Glutamatergic neuron (in vitro differentiated cells): ENCODE results near the gene CTDSP2. TPM values are rescaled to one million over a fixed set of nuclear protein-coding genes. Genes with fewer than 3 reads are reported as not detected.
A peak's percentile ranks its signal among the peaks of the same experiment; 100 is the strongest.
"Not testable (repeated sequence)": the region's sequence is repeated elsewhere in the genome, so short reads cannot be mapped to it uniquely, and the experiment has no call there.

ENCODE experiments used
- DNase-seq: peaks from one replicate; pipeline ENCODE4 v3.0.0; 2022
- H3K27ac Mint-ChIP-seq: one replicate; pipeline ENCODE4 v1.8.0; 2020; ENCODE audit warnings: mild to moderate bottlenecking, mixed read lengths, inconsistent platforms; ENCODE audit not compliant: unreplicated experiment
- H3K27me3 Mint-ChIP-seq: one replicate; pipeline ENCODE4 v1.8.0; 2020; ENCODE audit warnings: mild to moderate bottlenecking, moderate library complexity, mixed read lengths, inconsistent platforms; ENCODE audit not compliant: unreplicated experiment
- H3K36me3 Mint-ChIP-seq: one replicate; pipeline ENCODE4 v1.8.0; 2020; ENCODE audit warnings: mild to moderate bottlenecking, mixed read lengths, inconsistent platforms; ENCODE audit not compliant: unreplicated experiment
- H3K4me1 Mint-ChIP-seq: one replicate; pipeline ENCODE4 v1.8.0; 2020; ENCODE audit warnings: mild to moderate bottlenecking, low read depth, mixed read lengths, inconsistent platforms; ENCODE audit not compliant: unreplicated experiment
- H3K4me3 Mint-ChIP-seq: one replicate; pipeline ENCODE4 v1.8.0; 2020; ENCODE audit warnings: mild to moderate bottlenecking, mixed read lengths, inconsistent platforms; ENCODE audit not compliant: unreplicated experiment
- H3K9me3 Mint-ChIP-seq: one replicate; pipeline ENCODE4 v1.8.0; 2020; ENCODE audit warnings: mild to moderate bottlenecking, moderate library complexity, mixed read lengths, inconsistent platforms; ENCODE audit not compliant: unreplicated experiment
- total RNA-seq: library from RNA; stranded (reverse); fragmentation: NEBNext Ultra II Directional; extraction: Animal tissue kit (Norgen Biotek cat#: 25700); gene quantifications from one replicate; pipeline ENCODE4 v1.2.1, GENCODE V29; 2021; ENCODE audit not compliant: unreplicated experiment
- TF ChIP-seq, protein P1 (sequence below): fragments of 200-600 bp; sonication (generic); IDR thresholded peaks from one replicate; pipeline ENCODE4 v1.5.0; 2021; ENCODE audit not compliant: partially characterized antibody, unreplicated experiment

Gene CTDSP2
- total RNA-seq, 1 donor from 2014 or later = 127 TPM

DNA sequence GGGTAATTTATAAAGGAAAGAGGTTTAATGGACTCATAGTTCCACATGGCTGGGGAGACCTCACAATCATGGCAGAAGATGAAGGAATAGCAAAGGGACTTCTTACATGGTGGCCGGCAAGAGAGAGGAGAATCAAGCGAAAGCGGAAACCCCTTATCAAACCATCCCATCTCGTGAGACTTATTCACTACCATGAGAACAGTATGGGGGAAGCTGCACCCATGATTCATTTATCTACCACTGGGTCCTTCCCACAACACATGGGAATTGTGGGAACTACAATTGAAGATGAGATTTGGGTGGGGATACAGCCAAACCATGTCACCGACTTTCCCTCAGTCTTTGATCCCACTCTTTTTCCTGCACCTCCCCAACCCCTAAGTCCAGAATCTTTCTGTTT is 12.6 kb upstream of the CTDSP2 start:
- Mint-ChIP-seq H3K9me3 (peaks cover 6% of the 10 kb centered on the region), H3K4me3 (peak overlapping the region; percentile 6), H3K27ac (no peak overlapping the region), H3K4me1 (peaks cover 24% of the 10 kb centered on the region), H3K27me3 (peaks cover 6% of the 10 kb centered on the region), H3K36me3 (peaks cover 6% of the 10 kb centered on the region)
- DNase-seq = no peak
- TF ChIP-seq, protein P1, sequence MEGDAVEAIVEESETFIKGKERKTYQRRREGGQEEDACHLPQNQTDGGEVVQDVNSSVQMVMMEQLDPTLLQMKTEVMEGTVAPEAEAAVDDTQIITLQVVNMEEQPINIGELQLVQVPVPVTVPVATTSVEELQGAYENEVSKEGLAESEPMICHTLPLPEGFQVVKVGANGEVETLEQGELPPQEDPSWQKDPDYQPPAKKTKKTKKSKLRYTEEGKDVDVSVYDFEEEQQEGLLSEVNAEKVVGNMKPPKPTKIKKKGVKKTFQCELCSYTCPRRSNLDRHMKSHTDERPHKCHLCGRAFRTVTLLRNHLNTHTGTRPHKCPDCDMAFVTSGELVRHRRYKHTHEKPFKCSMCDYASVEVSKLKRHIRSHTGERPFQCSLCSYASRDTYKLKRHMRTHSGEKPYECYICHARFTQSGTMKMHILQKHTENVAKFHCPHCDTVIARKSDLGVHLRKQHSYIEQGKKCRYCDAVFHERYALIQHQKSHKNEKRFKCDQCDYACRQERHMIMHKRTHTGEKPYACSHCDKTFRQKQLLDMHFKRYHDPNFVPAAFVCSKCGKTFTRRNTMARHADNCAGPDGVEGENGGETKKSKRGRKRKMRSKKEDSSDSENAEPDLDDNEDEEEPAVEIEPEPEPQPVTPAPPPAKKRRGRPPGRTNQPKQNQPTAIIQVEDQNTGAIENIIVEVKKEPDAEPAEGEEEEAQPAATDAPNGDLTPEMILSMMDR = no peak

DNA sequence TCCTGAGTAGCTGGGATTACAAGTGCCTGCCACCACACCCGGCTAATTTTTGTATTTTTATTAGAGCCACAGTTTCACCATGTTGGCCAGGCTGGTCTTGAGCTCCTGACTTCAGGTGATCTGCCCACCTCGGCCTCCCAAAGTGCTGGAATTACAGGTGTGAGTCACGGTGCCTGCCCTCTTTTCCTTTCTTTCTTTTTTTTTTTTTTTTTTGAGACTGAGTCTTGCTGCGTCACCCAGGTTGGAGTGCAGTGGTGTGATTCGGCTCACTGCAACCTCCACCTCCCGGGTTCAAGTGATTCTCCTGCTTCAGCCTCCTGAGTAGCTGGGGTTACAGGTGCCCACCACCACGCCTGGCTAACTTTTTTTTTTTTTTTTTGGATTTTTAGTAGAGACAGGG is 11.6 kb upstream of the CTDSP2 start:
- H3K4me3 Mint-ChIP-seq, H3K9me3 Mint-ChIP-seq, DNase-seq, H3K27ac Mint-ChIP-seq, H3K36me3 Mint-ChIP-seq, H3K27me3 Mint-ChIP-seq: not testable (repeated sequence)
- peaks cover 28% of the 10 kb centered on the region for H3K4me1 Mint-ChIP-seq

DNA sequence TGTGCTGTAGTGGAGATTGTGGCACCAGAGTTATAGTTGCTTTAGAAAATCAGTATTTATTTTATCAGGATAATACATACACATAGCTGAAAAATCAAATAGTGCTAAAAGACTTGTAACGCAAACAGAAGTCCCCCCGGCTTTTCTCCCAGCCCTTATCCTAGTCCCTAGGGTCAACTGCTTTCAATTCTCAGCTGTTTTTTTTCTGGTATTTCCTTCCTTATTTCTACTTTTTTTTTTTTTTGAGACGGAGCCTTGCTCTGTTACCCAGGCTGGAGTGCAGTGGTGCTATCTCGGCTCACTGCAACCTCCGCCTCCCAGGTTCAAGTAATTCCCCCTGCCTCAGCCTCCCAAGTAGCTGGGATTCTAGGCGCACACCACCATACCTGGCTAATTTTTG is 8.4 kb upstream of the CTDSP2 start:
- Mint-ChIP-seq H3K4me3 (no peak overlapping the region), H3K27ac (no peak overlapping the region), H3K4me1 (peaks cover 29% of the 10 kb centered on the region), H3K9me3 (peaks cover 5% of the 10 kb centered on the region), H3K36me3 (peaks cover 6% of the 10 kb centered on the region), H3K27me3 (peaks cover 7% of the 10 kb centered on the region)
- no peak for DNase-seq
- TF ChIP-seq, protein P1 = no peak

DNA sequence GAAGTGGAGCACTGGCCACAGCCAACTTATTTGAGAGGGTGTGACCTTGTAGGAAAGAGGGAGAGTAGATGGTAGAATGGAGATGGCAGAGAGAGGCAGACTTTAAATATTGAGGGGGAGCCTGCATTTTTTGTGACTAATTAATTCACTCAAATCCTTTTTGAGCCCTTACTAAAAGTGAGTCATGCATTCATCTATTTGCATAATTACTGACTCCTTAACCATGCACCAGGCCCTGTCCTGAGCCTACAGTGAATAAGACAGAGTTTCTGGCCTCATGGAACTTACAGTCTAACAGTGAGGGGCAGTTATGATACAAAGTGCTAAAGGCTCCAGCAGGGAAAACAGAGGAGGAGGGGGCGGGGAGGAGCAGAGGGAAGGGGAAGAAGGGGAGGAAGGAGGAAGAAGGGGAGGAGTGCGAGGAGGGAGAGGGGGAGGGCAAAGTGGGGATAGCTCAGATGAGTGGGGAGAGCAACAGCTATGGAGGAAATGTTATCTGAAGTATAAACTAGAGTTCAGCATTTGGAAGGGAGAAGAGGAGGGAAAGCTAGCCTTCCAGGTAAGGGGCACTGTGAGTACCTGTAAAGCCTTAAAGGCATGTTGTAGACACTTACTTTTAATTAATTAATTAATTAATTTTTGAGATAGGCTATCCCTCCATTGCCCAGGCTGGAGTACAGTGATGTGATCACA is 7.5 kb upstream of the CTDSP2 start:
- TF ChIP-seq, protein P1 = no peak
- peaks cover 6% of the 10 kb centered on the region for H3K36me3 Mint-ChIP-seq
- H3K9me3 Mint-ChIP-seq = peaks cover 5% of the 10 kb centered on the region
- H3K27ac Mint-ChIP-seq = no peak overlapping the region
- peaks cover 7% of the 10 kb centered on the region for H3K27me3 Mint-ChIP-seq
- DNase-seq = no peak
- peaks cover 27% of the 10 kb centered on the region for H3K4me1 Mint-ChIP-seq
- no peak overlapping the region for H3K4me3 Mint-ChIP-seq

DNA sequence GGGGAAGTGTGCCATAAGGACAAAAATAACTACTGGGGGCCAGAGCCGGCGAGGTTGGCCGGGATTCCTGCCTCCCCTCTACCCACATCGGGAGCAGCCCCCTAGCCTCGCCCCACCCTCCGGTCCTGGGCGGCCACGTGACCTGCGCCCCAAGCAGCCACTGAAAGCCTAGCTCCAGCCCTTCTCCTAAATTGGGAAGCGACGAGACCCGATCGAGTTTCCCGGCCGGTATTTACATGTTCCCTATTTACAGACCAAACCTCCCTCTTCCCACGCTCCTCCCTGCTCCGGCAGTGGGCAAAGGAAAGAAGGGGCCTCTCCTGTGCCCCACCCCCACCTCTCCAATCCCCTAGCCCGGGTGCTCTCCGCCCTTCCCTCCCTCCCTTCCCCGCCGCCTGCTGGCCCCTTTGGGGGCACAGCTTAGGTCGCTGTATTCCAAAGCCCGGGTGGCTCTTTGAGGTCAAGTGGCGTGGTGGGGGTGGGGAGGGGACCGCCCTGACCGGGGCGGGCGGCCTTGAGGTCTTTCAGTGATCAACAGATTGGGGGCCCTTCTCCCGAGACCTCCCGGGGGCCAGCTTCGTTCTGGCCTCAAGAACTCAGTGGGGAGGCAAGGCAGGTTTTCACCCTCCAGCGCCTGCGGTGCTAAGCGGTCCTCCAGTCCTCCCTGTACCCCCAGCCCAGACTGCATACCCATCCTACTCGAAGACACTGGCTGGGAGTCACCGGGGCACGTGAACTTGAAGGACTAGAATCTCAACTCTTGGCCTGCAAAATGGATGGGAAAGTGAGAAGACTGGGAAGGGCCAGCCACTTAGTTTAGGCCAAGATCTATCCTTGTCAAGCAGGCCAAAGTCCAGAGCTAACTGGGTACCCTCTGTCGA is 6.3 kb upstream of the CTDSP2 start:
- peak; percentile 66 for DNase-seq
- peaks cover 5% of the 10 kb centered on the region for H3K9me3 Mint-ChIP-seq
- H3K36me3 Mint-ChIP-seq = peaks cover 6% of the 10 kb centered on the region
- peaks cover 27% of the 10 kb centered on the region for H3K4me1 Mint-ChIP-seq
- H3K27ac Mint-ChIP-seq = no peak overlapping the region
- peaks cover 9% of the 10 kb centered on the region for H3K27me3 Mint-ChIP-seq
- TF ChIP-seq, protein P1 = peak; percentile 55
- peak overlapping the region; percentile 2 for H3K4me3 Mint-ChIP-seq
